Suprapubic skin (tissue), 4 donors: ENCODE results near the gene PTPRA.

Source experiments
- EP300 ChIP-seq: sonication (generic); formaldehyde crosslinking; IDR thresholded peaks from one replicate; pipeline ENCODE4 v1.6.1; 2017; ENCODE audit warnings: antibody characterized with exemption
- POLR2A ChIP-seq, 2 donors: fragments of 450-650 bp; IDR thresholded peaks; one replicate each; pipeline ENCODE4 v1.6.1; 2017; ENCODE audit warnings: antibody characterized with exemption in 2 of 2, mild to moderate bottlenecking in 2 of 2, moderate library complexity in 2 of 2
- POLR2AphosphoS5 ChIP-seq, 3 donors: sonication (generic); formaldehyde crosslinking; IDR thresholded peaks; one replicate each; pipeline ENCODE4 v1.6.1; 2017; ENCODE audit warnings: antibody characterized with exemption in 3 of 3
- TF ChIP-seq, protein P1 (sequence below), 2 donors: fragments of 200-600 bp in 1 of 2; fragments of 450-650 bp in 1 of 2; sonication (generic) in 1 of 2; IDR thresholded peaks; one replicate each; pipeline ENCODE4 v1.5.1; 2016 to 2019; ENCODE audit warnings: antibody characterized with exemption in 2 of 2, mild to moderate bottlenecking in 1 of 2, moderate library complexity in 1 of 2

DNA sequence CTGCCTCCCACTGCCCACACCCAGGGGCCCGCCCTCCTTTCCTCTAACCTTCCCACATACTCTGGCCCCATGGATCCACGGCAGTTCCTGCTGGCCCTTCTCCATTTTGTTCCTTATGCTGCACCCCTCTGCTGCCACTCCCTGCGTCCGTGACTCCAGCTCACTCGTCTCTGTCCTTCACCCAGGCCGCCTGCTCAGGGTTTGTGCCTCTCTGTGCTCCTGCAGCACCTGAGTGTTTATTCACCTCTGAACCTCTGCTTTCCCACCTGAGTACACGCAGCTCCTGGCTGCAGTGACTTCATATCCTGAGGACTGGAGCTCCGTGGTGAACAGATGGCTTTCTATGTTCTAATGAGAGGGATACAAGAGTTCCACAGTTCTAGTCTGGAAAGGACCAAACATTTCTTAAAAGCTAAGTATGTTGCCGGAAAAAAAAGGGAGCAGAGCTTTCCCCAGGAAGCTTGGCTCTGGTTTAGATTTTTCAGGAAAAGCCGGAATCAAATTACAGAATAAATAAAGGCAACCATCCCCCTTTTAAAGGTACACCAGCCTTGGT is 168.7 kb downstream of the PTPRA start:
- TF ChIP-seq POLR2A (IDR thresholded peaks at IDR 0.05) (no peak), POLR2AphosphoS5 (IDR thresholded peaks at IDR 0.05) (no peak), EP300 (no peak)
- TF ChIP-seq, protein P1, sequence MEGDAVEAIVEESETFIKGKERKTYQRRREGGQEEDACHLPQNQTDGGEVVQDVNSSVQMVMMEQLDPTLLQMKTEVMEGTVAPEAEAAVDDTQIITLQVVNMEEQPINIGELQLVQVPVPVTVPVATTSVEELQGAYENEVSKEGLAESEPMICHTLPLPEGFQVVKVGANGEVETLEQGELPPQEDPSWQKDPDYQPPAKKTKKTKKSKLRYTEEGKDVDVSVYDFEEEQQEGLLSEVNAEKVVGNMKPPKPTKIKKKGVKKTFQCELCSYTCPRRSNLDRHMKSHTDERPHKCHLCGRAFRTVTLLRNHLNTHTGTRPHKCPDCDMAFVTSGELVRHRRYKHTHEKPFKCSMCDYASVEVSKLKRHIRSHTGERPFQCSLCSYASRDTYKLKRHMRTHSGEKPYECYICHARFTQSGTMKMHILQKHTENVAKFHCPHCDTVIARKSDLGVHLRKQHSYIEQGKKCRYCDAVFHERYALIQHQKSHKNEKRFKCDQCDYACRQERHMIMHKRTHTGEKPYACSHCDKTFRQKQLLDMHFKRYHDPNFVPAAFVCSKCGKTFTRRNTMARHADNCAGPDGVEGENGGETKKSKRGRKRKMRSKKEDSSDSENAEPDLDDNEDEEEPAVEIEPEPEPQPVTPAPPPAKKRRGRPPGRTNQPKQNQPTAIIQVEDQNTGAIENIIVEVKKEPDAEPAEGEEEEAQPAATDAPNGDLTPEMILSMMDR (IDR thresholded peaks at IDR 0.05): no peak
